GM19438 (cell line): Measurements from ENCODE around the gene NTN1.

ENCODE experiments used
- ATAC-seq: cut with Tn5 transposase; IDR thresholded peaks from one replicate; pipeline ENCODE4 v1.9.1; 2021; ENCODE audit warnings: low read depth; ENCODE audit not compliant: unreplicated experiment

NTN1 gene

GRCh38 chr17:9185688-9186284, 164.5 kb downstream of the NTN1 start:
- ATAC-seq, result no peak

GRCh38 chr17:9187828-9188227, 166.5 kb downstream of the NTN1 start:
- ATAC-seq, result no peak

GRCh38 chr17:9188367-9188766, 167.1 kb downstream of the NTN1 start:
- ATAC-seq, result no peak

- no peak for ATAC-seq
Observed at GRCh38 chr17:9189870-9190269, 168.6 kb downstream of the NTN1 start.

GRCh38 chr17:9192010-9192409, 170.7 kb downstream of the NTN1 start:
- ATAC-seq, result no peak

- no peak for ATAC-seq
Observed at GRCh38 chr17:9195411-9195810, 174.1 kb downstream of the NTN1 start.

GRCh38 chr17:9195961-9196670, 174.8 kb downstream of the NTN1 start:
- no peak for ATAC-seq

GRCh38 chr17:9199571-9200551, 178.6 kb downstream of the NTN1 start:
- no peak for ATAC-seq

- ATAC-seq, result peak; percentile 77
Observed at GRCh38 chr17:9200699-9201359, 179.5 kb downstream of the NTN1 start.

- no peak for ATAC-seq
Observed at GRCh38 chr17:9202532-9202931, 181.2 kb downstream of the NTN1 start.

- no peak for ATAC-seq
Observed at GRCh38 chr17:9203771-9204425, 182.6 kb downstream of the NTN1 start.

GRCh38 chr17:9204637-9205329, 183.5 kb downstream of the NTN1 start:
- ATAC-seq, result no peak

- ATAC-seq, result no peak
Observed at GRCh38 chr17:9205520-9206409, 184.5 kb downstream of the NTN1 start.

GRCh38 chr17:9206410-9206703, 185.0 kb downstream of the NTN1 start:
- no peak for ATAC-seq

- no peak for ATAC-seq
Observed at GRCh38 chr17:9206741-9207332, 185.5 kb downstream of the NTN1 start.

- no peak for ATAC-seq
Observed at GRCh38 chr17:9208381-9209105, 187.2 kb downstream of the NTN1 start.

- ATAC-seq, result no peak
Observed at GRCh38 chr17:9209347-9209746, 188.0 kb downstream of the NTN1 start.
